CD4-positive, CD25-positive, alpha-beta regulatory T cell (primary cell): ENCODE data around the gene BBC3. TPM values are rescaled to one million over a fixed set of nuclear protein-coding genes. Genes with fewer than 3 reads are reported as not detected.
A peak's percentile ranks its signal among the peaks of the same experiment; 100 is the strongest.
"Not testable (repeated sequence)": the region's sequence is repeated elsewhere in the genome, so short reads cannot be mapped to it uniquely, and the experiment has no call there.

Experiments
- ATAC-seq, 2 donors: fragments of 150-1000 bp; cut with Tn5 transposase; one replicate each; pipeline ENCODE4 v1.10.0; 2021; ENCODE audit warnings: low read depth in 2 of 2, moderate number of reproducible peaks in 2 of 2, moderate library complexity in 1 of 2
- DNase-seq, 3 donors: peaks; one replicate each; pipeline versions ENCODE4 v3.0.0 to v3.0.0-alpha.2; 2012 to 2022; ENCODE audit warnings: mixed read lengths in 1 of 3
- H3K27ac ChIP-seq: one replicate; pipeline ENCODE4 v1.7.0; 2013; ENCODE audit warnings: mild to moderate bottlenecking, low read length; ENCODE audit not compliant: insufficient read depth, poor library complexity, severe bottlenecking
- H3K27me3 ChIP-seq: one replicate; pipeline ENCODE4 v1.7.0; 2013; ENCODE audit warnings: low read length; ENCODE audit not compliant: control insufficient read depth, insufficient read depth
- H3K36me3 ChIP-seq: one replicate; pipeline ENCODE4 v1.7.0; 2013; ENCODE audit warnings: mild to moderate bottlenecking, low read length, moderate library complexity; ENCODE audit not compliant: control insufficient read depth, insufficient read depth
- H3K4me1 ChIP-seq: 2 replicates; pipeline ENCODE4 v1.7.0; 2013; ENCODE audit warnings: mild to moderate bottlenecking, low read length; ENCODE audit not compliant: insufficient read depth, control insufficient read depth, poor library complexity, severe bottlenecking
- H3K4me3 ChIP-seq: one replicate; pipeline ENCODE4 v1.7.0; 2013; ENCODE audit warnings: low read depth, mild to moderate bottlenecking, low read length, moderate library complexity
- H3K9me3 ChIP-seq, 2 experiments: 1 replicate in 1 of 2; 2 replicates in 1 of 2; pipeline ENCODE4 v1.7.0; 2013; ENCODE audit warnings: low read length in 2 of 2, mild to moderate bottlenecking in 1 of 2, moderate library complexity in 1 of 2; ENCODE audit not compliant: control insufficient read depth in 2 of 2
- H3K27ac Mint-ChIP-seq, 3 donors: one replicate each; pipeline ENCODE4 v1.8.0; 2020 to 2022; ENCODE audit warnings: mild to moderate bottlenecking in 3 of 3, mixed read lengths in 3 of 3, moderate library complexity in 2 of 3
- H3K27me3 Mint-ChIP-seq: one replicate; pipeline ENCODE4 v1.8.0; 2022; ENCODE audit warnings: mild to moderate bottlenecking, mixed read lengths
- H3K36me3 Mint-ChIP-seq: one replicate; pipeline ENCODE4 v1.8.0; 2020; ENCODE audit warnings: mixed read lengths
- H3K4me1 Mint-ChIP-seq, 4 donors: one replicate each; pipeline ENCODE4 v1.8.0; 2020 to 2022; ENCODE audit warnings: mixed read lengths in 4 of 4, mild to moderate bottlenecking in 1 of 4
- H3K4me3 Mint-ChIP-seq, 4 donors: one replicate each; pipeline ENCODE4 v1.8.0; 2020 to 2022; ENCODE audit warnings: mild to moderate bottlenecking in 4 of 4, mixed read lengths in 4 of 4, moderate library complexity in 3 of 4
- H3K9me3 Mint-ChIP-seq, 7 donors: one replicate each; pipeline ENCODE4 v1.8.0; 2020 to 2022; ENCODE audit warnings: mixed read lengths in 7 of 7, mild to moderate bottlenecking in 3 of 7, moderate library complexity in 2 of 7
- polyA plus RNA-seq, 4 donors: library from polyadenylated mRNA; unstranded; fragments of 300-500 nt; fragmentation: Illumina TruSeq; gene quantifications; one replicate each; pipeline ENCODE4 v1.2.3, GENCODE V29; 2021
- total RNA-seq: library from RNA; stranded (reverse); gene quantifications from one replicate; pipeline ENCODE4 v1.2.3, GENCODE V29; 2022

The BBC3 gene
- total RNA-seq (21.2 TPM), polyA plus RNA-seq (1 to 10 TPM; 4.2 to 6.7 (median 5.4) TPM)

- Mint-ChIP-seq H3K9me3 (no peaks in the 10 kb centered on the region), H3K36me3 (no peaks in the 10 kb centered on the region), H3K4me1 (peaks cover 0 to 31% (median 17%) of the 10 kb centered on the region in 4 donors), H3K27me3 (no peaks in the 10 kb centered on the region), H3K4me3 (peak within 1 kb of the TSS; percentile 84 to 88 (median 84)), H3K27ac (peak within 1 kb of the TSS; percentile 66 to 96 (median 85))
- H3K27ac ChIP-seq = peak within 1 kb of the TSS; percentile 88
- no peaks in the 10 kb centered on the region for H3K27me3 ChIP-seq
- no peak for DNase-seq
- ATAC-seq = no peak
- H3K9me3 ChIP-seq = no peaks in the 10 kb centered on the region
- peak within 1 kb of the TSS; percentile 89 for H3K4me3 ChIP-seq
- peaks cover 49% of the 10 kb centered on the region for H3K4me1 ChIP-seq
- no peaks in the 10 kb centered on the region for H3K36me3 ChIP-seq
These were observed at the start of gene BBC3 for GRCh38 chr19:47230921-47231214. Gene BBC3, minus strand, starts transcription at chr19:47231199. Its CDS starts 2,768 bp downstream, at chr19:47228431.

DNA sequence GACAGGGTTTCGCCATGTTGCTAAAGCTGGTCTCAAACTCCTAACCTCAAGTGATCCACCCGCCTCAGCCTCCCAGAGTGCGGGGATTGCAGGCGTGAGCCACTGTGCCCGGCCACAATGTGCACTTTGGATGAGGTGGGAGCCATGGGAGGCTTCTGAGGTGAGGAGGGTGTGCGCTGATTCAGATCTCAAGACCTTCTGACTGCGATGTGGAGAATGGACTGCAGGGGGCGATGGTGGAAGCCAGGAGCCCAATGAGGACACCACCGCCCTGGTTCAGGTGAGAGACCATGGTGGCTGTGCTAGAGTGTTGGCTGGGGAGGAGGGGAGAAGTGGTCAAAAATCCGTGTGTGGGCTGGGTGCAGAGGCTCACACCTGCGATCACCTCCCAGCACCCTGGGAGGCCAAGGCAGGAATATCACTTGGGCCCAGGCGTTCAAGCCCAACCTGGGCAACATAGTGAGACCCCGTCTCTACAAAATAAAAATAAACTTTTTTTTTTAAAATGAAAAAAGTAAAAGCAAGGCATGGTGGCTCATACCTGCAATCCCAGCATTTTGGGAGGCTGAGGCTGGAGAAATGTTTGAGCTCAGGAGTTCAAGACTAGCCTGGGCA lies 49.3 kb upstream of the BBC3 start:
- H3K36me3 Mint-ChIP-seq = no peaks in the 10 kb centered on the region
- Histone ChIP-seq H3K27ac (no peak overlapping the region), H3K9me3 (no peaks in the 10 kb centered on the region), H3K4me1 (peaks cover 4% of the 10 kb centered on the region), H3K4me3 (no peak overlapping the region), H3K36me3 (no peaks in the 10 kb centered on the region), H3K27me3 (no peaks in the 10 kb centered on the region)
- H3K27ac Mint-ChIP-seq = peak overlapping the region in 1 of 3 donors; percentile 60
- peaks cover 0 to 1% (median 0%) of the 10 kb centered on the region in 7 donors for H3K9me3 Mint-ChIP-seq
- no peaks in the 10 kb centered on the region for H3K27me3 Mint-ChIP-seq
- H3K4me3 Mint-ChIP-seq = peak overlapping the region in 1 of 4 donors; percentile 27
- ATAC-seq (peak; percentile 31 to 36), DNase-seq (peak; percentile 37 to 66 (median 43))
- H3K4me1 Mint-ChIP-seq = peaks cover 5 to 20% (median 10%) of the 10 kb centered on the region in 4 donors

- H3K4me3 ChIP-seq, ATAC-seq, H3K27me3 ChIP-seq, H3K9me3 Mint-ChIP-seq, H3K27ac ChIP-seq, H3K36me3 Mint-ChIP-seq, H3K27me3 Mint-ChIP-seq, H3K9me3 ChIP-seq, H3K27ac Mint-ChIP-seq, H3K36me3 ChIP-seq, DNase-seq: not testable (repeated sequence)
- H3K4me3 Mint-ChIP-seq = peak overlapping the region in 3 of 4 donors; percentile 63 to 83 (median 82)
- H3K4me1 ChIP-seq = peaks cover 22% of the 10 kb centered on the region
- H3K4me1 Mint-ChIP-seq = peaks cover 0 to 27% (median 8%) of the 10 kb centered on the region in 4 donors
These were observed 45.5 kb upstream of the BBC3 start for GRCh38 chr19:47276513-47276912.

GRCh38 chr19:47275791-47276461 lies 44.9 kb upstream of the BBC3 start:
- no peak for ATAC-seq
- H3K4me1 ChIP-seq = peaks cover 22% of the 10 kb centered on the region
- H3K27me3 Mint-ChIP-seq = peaks cover 7% of the 10 kb centered on the region
- no peaks in the 10 kb centered on the region for H3K27me3 ChIP-seq
- H3K9me3 Mint-ChIP-seq = peaks cover 0 to 1% (median 0%) of the 10 kb centered on the region in 7 donors
- H3K27ac Mint-ChIP-seq = peak overlapping the region in 2 of 3 donors; percentile 85 to 87
- H3K36me3 Mint-ChIP-seq = peaks cover 2% of the 10 kb centered on the region
- peak overlapping the region; percentile 82 to 93 (median 83) for H3K4me3 Mint-ChIP-seq
- H3K27ac ChIP-seq = peak overlapping the region; percentile 41
- no peak overlapping the region for H3K4me3 ChIP-seq
- no peaks in the 10 kb centered on the region for H3K36me3 ChIP-seq
- peaks cover 0 to 29% (median 8%) of the 10 kb centered on the region in 4 donors for H3K4me1 Mint-ChIP-seq
- no peaks in the 10 kb centered on the region for H3K9me3 ChIP-seq
- no peak for DNase-seq

- Histone ChIP-seq H3K27ac (peak overlapping the region; percentile 41), H3K4me1 (peaks cover 22% of the 10 kb centered on the region), H3K36me3 (peaks cover 6% of the 10 kb centered on the region), H3K9me3 (no peaks in the 10 kb centered on the region), H3K4me3 (no peak overlapping the region), H3K27me3 (no peaks in the 10 kb centered on the region)
- Mint-ChIP-seq H3K27ac (peak overlapping the region; percentile 12 to 87 (median 85)), H3K27me3 (peaks cover 7% of the 10 kb centered on the region), H3K9me3 (peaks cover 0 to 1% (median 0%) of the 10 kb centered on the region in 7 donors), H3K4me3 (peak overlapping the region; percentile 82 to 93 (median 83)), H3K36me3 (peaks cover 8% of the 10 kb centered on the region), H3K4me1 (peaks cover 0 to 29% (median 8%) of the 10 kb centered on the region in 4 donors)
- ATAC-seq (peak; percentile 14 to 22), DNase-seq (peak in 1 of 3 donors; percentile 20)
These were observed 44.1 kb upstream of the BBC3 start for GRCh38 chr19:47274891-47275761.

- Mint-ChIP-seq H3K36me3 (peaks cover 9% of the 10 kb centered on the region), H3K4me1 (peaks cover 0 to 26% (median 7%) of the 10 kb centered on the region in 4 donors), H3K9me3 (peaks cover 0 to 1% (median 0%) of the 10 kb centered on the region in 7 donors), H3K27me3 (peaks cover 7% of the 10 kb centered on the region), H3K4me3 (peak within 1 kb of the TSS; percentile 97 to 100 (median 98)), H3K27ac (peak within 1 kb of the TSS; percentile 97 to 99 (median 99))
- Histone ChIP-seq H3K27ac (peak within 1 kb of the TSS; percentile 97), H3K4me1 (peaks cover 22% of the 10 kb centered on the region), H3K9me3 (no peaks in the 10 kb centered on the region), H3K4me3 (peak within 1 kb of the TSS; percentile 77), H3K27me3 (no peaks in the 10 kb centered on the region), H3K36me3 (peaks cover 7% of the 10 kb centered on the region)
- ATAC-seq = peak; percentile 70 to 72
- peak; percentile 94 to 99 (median 99) for DNase-seq
These were observed 43.3 kb upstream of the BBC3 start, which contains the start of gene INAFM1 for GRCh38 chr19:47274071-47274890. Gene INAFM1, plus strand, starts transcription at chr19:47274885. Its CDS starts 35 bp downstream, at chr19:47274920.
